GM12865 (cell line): ENCODE measurements around the gene FAM200A.
"Not testable (repeated sequence)": the region's sequence is repeated elsewhere in the genome, so short reads cannot be mapped to it uniquely, and the experiment has no call there.

Source experiments
- DNase-seq: peaks from one replicate; pipeline ENCODE4 v3.0.0; 2010; ENCODE audit warnings: low read depth
- H3K4me3 ChIP-seq: 2 replicates; pipeline ENCODE4 v1.5.1; 2011; ENCODE audit warnings: mild to moderate bottlenecking, low read depth, low read length, control low read depth
- TF ChIP-seq, protein P1 (sequence below): IDR thresholded peaks from 2 replicates; pipeline ENCODE4 v1.5.1; 2011; ENCODE audit warnings: low read length, control low read depth, low read depth, inconsistent platforms; ENCODE audit not compliant: insufficient read depth; ENCODE audit errors: missing control alignments

FAM200A gene

DNA sequence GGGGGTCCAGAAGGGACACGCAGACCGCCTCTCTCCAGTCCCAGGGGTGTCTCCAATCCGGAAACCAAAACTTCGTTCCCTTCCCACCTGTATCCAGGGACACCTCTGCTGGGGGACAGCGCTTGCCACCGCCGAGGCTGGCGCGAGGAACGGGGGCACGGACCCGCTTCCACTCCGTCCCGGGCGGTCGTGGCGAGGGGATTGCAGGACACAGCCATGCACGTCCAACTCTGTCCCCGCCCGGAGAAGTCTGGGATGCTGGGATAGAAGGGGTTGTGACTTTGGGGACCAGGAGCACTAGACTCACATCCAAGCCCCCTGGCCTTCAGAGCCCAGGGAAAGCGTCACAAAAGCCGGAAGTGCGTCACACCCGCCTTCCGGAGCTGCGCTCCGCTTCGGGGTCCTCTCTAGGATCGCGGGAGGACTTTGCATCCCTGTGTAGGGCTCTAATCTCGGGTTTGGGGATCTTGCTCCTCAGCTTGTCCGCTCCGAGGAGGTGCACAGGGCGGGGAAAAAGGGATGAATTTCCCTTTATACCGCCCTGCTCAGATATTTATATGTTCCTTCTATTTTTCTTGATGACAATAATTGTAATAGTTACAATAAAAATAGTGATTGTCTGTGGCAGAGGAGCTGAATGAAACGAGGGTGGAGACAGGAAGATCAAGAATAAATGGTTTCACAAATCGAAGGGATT lies at the start of gene FAM200A:
FAM200A (minus strand) TSS at position 348 of the 697 bp plus-strand sequence. CDS start 3,707 bp downstream, outside the sequence.
- TF ChIP-seq, protein P1, sequence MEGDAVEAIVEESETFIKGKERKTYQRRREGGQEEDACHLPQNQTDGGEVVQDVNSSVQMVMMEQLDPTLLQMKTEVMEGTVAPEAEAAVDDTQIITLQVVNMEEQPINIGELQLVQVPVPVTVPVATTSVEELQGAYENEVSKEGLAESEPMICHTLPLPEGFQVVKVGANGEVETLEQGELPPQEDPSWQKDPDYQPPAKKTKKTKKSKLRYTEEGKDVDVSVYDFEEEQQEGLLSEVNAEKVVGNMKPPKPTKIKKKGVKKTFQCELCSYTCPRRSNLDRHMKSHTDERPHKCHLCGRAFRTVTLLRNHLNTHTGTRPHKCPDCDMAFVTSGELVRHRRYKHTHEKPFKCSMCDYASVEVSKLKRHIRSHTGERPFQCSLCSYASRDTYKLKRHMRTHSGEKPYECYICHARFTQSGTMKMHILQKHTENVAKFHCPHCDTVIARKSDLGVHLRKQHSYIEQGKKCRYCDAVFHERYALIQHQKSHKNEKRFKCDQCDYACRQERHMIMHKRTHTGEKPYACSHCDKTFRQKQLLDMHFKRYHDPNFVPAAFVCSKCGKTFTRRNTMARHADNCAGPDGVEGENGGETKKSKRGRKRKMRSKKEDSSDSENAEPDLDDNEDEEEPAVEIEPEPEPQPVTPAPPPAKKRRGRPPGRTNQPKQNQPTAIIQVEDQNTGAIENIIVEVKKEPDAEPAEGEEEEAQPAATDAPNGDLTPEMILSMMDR = no peak
- DNase-seq = peak; percentile 92
- peak within 1 kb of the TSS; percentile 65 for H3K4me3 ChIP-seq

DNA sequence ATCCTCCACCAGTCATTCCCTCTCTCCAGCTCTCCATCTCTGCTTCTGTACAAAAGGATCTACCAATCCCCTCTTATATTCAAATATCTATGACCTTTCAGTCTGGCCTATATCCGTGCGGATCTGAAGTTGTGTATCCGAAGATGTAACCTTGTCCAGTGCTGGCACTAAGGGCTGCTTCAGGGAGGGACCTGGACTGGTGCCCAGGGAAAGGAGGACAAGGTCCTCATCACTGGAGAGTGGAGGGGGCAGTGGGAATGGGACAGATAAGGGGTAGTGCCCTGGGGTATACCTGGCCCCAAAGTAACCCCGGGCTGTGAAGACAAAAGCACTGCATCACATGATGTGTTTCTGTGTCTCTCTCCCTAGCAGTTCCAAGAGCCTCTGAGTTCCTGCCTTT lies 47.9 kb upstream of the FAM200A start:
- TF ChIP-seq, protein P1 = no peak
- H3K4me3 ChIP-seq = no peak overlapping the region
- no peak for DNase-seq

DNA sequence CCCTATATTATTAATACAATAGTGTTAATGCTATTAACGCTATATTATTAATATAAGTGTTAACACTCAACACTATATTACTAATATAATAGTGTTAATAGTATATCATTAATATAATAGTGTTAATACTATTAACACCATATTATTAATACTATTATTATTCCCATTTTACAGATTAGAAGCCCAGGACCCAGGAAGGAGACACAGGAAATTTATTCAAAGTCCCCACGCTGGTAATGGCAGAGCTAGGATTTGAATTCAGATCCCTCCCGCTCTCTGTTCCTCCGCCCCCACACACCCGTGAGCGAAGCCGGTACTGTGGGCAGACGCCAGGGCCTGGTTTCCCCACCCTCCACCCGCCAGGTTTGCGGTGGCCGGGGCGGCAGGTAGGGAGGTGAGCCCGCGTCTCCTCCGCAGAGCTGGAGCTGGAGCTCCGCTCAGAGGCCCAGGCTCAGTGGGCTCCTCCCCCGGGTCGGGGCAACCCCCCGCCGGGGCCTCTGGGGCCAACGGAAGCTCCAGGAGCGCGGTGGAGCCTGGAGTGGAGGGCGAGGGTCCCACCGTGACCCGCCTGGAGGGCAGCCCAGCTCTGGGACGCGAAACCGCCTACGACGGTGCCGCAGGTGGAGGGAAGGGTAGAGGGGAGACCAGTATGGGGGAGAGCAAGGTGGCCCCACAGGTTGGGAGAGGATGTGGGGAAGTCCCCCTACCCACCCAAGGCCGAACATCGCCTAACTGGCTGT lies 46.0 kb upstream of the FAM200A start, which contains the start of gene TMEM225B:
TMEM225B (plus strand) TSS at position 506 of the 740 bp plus-strand sequence. CDS start 6,122 bp downstream, outside the sequence.
- TF ChIP-seq, protein P1 = no peak
- no peak for DNase-seq
- H3K4me3 ChIP-seq = no peak within 1 kb of the TSS

DNA sequence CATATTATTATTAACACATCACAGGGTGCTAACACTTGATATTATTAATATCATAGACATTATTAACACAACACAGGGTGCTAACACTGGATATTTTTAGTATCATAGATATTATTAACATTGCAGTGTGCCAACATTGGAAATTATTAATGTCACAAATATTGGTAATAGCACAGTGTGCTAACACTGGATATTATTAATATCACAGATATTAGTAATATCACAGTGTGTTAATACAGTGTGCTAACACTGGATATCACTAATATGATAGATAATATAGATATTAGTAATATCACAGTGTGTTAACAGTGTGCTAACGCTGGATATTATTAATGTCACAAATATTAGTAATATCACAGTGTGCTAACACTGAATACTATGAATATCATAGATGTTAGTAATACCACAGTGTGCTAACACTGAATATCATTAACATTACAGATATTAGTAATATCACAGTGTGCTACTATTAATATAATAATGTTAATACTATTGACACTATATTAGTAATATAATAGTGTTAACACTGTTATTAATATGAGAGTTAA lies 44.6 kb upstream of the FAM200A start:
- TF ChIP-seq, protein P1 = no peak

DNA sequence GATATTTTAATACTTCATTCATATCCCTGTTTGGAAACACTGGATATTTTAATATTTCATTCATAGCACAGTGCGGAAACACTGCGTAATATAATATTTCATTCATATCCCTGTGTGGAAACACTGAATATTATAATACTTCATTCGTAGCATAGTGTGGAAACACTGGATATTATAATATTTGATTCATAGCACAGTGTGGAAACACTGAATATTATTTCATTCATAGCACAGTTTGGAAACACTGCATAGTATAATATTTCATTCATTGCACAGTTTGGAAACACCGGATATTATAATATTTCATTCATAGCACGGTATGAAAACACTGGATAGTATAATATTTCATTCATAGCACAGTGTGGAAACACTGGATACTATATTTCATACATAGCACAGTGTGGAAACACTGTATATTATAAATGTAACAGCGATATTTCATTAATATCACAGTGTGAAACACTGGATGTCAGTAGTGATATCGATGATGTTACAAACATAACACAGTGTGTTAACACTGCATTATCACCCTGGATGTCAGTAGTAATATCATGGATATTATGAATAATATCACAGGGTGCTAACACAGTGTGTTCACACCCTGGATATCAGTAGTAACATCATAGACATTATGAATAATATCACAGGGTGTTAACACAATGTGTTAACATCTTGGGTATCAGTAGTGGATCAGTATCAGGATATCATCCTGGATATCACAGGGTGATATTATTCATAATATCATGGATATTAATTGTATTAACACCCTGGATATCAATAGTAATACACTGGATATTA lies 43.2 kb upstream of the FAM200A start:
- no peak overlapping the region for H3K4me3 ChIP-seq
- TF ChIP-seq, protein P1 = no peak
- DNase-seq = no peak

More for the DNA sequence above, 44.6 kb upstream of the FAM200A start:
- no peak overlapping the region for H3K4me3 ChIP-seq
- no peak for DNase-seq

DNA sequence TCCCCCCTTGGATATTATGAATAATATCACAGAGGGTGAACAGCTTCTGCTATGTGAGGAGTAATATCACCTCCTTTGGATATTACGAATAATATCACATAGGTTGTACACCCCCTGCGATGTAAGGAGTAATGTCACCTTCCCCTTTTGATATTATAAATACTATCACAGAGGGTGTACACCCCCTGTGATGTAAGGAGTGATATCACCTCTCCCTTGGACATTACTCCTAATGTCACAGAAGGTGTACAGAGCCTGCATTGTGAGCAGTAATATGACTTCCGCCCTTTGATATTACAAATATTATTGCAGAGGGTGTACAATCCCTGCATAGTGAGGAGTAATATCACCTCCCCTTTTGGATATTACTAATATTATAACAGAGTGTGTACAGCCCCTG lies 37.0 kb upstream of the FAM200A start:
- DNase-seq = no peak
- no peak overlapping the region for H3K4me3 ChIP-seq
- TF ChIP-seq, protein P1 = no peak

DNA sequence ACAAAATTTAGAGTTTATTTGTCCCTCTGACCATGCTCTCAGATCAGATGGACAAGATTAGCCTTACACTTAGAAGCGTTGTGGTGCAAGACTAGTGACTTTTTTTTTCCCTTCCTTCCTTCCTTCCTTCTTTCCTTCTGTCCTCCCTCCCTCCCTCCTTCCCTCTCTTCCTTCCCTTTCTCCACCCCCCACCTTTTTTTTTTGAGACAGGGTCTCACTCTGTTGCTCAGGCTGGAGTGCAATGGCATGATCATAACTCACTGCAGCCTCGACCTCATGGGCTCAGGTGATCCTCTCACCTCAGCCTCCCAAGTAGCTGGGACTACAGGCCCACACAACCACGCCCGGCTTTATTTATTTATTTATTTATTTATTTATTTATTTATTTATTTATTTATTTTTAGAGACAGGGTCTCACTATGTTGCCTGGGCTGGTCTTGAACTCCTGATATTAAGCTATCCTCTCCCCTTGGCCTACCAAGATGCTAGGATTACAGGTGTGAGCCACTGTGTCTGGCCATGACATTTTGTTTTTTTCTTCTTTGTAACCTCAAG lies 28.9 kb upstream of the FAM200A start:
- DNase-seq, H3K4me3 ChIP-seq: not testable (repeated sequence)
